Choroid plexus epithelial cell (primary cell): ENCODE data around the gene PPP1R14B.
A peak's percentile ranks its signal among the peaks of the same experiment; 100 is the strongest.

Source experiments
- DNase-seq: peaks from one replicate; pipeline ENCODE4 v3.0.0-alpha.2; 2010; ENCODE audit warnings: low read depth
- H3K4me3 ChIP-seq: 2 replicates; pipeline ENCODE4 v1.5.1; 2011; ENCODE audit warnings: low read depth, mild to moderate bottlenecking, control low read depth, low read length, moderate library complexity
- CTCF ChIP-seq: conservative IDR thresholded peaks from 2 replicates; pipeline ENCODE4 v1.5.1; 2011; ENCODE audit warnings: low read depth, mild to moderate bottlenecking, control low read depth, inconsistent platforms, low read length, moderate library complexity

PPP1R14B gene

GRCh38 chr11:64252003-64252872, 5.5 kb upstream of the PPP1R14B start:
- DNase-seq, result no peak
- peak overlapping the region; percentile 63 for H3K4me3 ChIP-seq
- peak; percentile 39 for TF ChIP-seq CTCF

GRCh38 chr11:64251753-64252002, 4.9 kb upstream of the PPP1R14B start:
- no peak for DNase-seq
- TF ChIP-seq CTCF, result no peak
- peak overlapping the region; percentile 63 for H3K4me3 ChIP-seq

- TF ChIP-seq CTCF, result peak; percentile 45
- H3K4me3 ChIP-seq, result peak within 1 kb of the TSS; percentile 63
Observed at GRCh38 chr11:64251016-64251752, 4.4 kb upstream of the PPP1R14B start, which contains the start of gene PLCB3. Gene PLCB3 (plus strand): TSS chr11:64251530. CDS start chr11:64251650, 120 bp downstream.

GRCh38 chr11:64250415-64251015, 3.8 kb upstream of the PPP1R14B start:
- DNase-seq, result no peak
- peak overlapping the region; percentile 63 for H3K4me3 ChIP-seq
- no peak for TF ChIP-seq CTCF

More at GRCh38 chr11:64251016-64251752, 4.4 kb upstream of the PPP1R14B start, which contains the start of gene PLCB3:
- no peak for DNase-seq

GRCh38 chr11:64249563-64250414, 3.0 kb upstream of the PPP1R14B start:
- TF ChIP-seq CTCF, result no peak
- no peak overlapping the region for H3K4me3 ChIP-seq
- no peak for DNase-seq

- no peak overlapping the region for H3K4me3 ChIP-seq
- TF ChIP-seq CTCF, result no peak
- no peak for DNase-seq
Observed at GRCh38 chr11:64249038-64249437, 2.3 kb upstream of the PPP1R14B start.
